ENCODE measurements around the gene GLIPR1.
"Not testable (repeated sequence)": the region's sequence is repeated elsewhere in the genome, so short reads cannot be mapped to it uniquely, and the experiment has no call there.

GLIPR1 gene

GRCh38 chr12:75476071-75476470, 4.5 kb upstream of the GLIPR1 start:
- peak; percentile 36 for DNase-seq

- DNase-seq, result no peak
Observed at GRCh38 chr12:75477137-75477536, 3.4 kb upstream of the GLIPR1 start.

- peak; percentile 69 for DNase-seq
Observed at GRCh38 chr12:75478116-75478794, 2.3 kb upstream of the GLIPR1 start.

DNA sequence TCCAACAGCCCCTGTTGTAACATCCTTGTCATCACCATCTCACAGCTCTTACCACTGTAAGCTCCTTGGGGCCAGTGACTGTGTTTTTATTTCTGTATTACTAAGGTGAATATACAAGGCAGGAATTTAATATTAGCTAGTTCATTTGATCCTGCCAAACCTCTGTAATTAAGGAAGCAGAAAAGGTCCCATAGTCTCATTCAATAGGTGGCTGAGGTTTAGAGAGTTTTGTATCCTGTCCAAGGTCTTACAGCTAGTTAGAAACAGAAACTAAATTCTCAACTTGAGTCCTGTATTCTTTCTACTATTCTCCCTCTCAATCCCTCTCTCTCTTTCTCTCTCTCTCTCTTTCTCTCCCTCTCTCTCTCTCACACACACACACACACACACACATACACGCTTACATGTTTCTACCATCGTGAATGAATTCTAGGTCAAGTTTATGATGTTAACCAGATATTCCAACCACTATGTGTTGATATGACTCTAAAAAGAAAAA, 543 bp upstream of the GLIPR1 start:
- DNase-seq, result peak; percentile 78

DNA sequence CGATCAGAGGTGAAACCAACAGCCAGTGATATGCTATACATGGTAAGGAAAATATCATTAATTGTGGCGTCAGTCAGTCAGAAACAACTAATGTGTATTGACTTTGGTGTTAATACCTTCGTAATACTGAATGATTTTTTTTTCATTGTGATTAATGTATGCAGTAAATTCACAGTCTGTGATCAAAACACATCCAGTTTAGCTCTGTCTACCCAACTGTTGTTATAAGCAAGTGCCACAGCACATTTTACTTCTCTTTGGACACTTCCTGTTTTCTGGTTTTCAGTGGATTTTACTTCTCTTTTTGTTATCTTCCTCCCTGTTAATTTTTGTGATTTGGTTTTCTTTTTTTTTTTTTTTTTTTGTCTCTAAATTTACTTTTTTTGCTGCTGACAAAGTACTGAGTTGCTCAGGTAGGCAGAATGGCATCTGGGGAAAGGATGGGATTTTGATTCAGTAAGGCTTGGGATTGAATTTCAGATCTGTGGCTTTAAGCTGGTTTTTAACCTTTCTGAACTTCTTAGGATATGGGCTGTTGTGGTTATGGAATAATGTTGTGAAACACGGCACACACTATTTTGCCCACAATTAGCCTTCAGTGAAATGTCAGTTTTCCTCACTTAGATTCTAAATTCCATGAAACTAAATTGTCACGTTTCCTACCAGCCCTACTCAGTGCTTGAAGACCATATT, 604 bp downstream of the GLIPR1 start:
- no peak for DNase-seq

DNA sequence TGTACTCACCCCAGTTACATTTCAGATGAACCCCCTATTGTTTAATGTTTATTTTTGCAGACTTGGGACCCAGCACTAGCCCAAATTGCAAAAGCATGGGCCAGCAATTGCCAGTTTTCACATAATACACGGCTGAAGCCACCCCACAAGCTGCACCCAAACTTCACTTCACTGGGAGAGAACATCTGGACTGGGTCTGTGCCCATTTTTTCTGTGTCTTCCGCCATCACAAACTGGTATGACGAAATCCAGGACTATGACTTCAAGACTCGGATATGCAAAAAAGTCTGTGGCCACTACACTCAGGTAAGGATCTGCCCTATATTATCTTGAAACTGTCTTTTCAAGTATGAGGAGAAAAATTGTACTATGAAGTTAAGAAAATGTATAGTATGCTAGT, 1.2 kb downstream of the GLIPR1 start:
- DNase-seq, result peak; percentile 63

DNA sequence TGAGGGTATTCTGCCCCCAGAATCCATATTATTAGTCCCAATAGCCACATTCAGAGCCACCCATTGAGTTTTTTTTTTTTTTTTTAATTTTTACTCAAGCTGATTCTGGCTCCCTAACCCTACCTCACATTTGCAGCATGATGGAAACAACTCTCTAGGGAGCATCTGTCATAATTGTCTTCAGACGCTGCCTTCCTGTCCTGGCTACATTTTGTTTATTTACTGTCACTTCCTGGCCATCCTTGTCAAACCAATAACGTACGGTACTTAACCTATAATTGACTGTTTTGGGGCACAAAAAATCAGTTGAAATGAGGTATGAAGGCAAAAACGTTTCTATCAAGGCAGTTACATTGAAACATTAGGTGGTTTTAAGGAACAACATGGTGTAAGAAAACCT, 2.1 kb downstream of the GLIPR1 start:
- peak; percentile 36 for DNase-seq

- DNase-seq, result no peak
Observed at GRCh38 chr12:75483431-75483830, 2.9 kb downstream of the GLIPR1 start.

GRCh38 chr12:75484450-75484849, 3.9 kb downstream of the GLIPR1 start:
- DNase-seq, result not testable (repeated sequence)

DNA sequence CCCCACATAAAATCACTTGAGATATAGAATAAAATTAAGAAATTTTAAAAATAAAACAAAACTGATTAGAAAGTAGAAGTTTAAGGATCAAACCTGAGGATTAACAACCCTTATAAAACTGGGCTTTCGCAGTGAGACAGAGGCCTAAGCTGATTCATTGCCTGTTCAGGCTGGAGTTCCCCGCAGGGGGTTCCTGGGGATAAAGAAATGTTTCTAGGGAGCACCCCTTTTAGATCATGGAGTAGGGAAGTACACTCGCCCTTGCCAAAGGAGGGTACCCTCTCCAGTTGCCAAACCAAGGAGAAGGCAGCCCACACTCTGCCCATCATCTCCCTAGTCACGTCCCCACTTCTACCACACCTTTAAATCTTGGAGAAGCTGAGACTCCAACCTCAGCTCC, 6.8 kb downstream of the GLIPR1 start:
- DNase-seq, result no peak

DNA sequence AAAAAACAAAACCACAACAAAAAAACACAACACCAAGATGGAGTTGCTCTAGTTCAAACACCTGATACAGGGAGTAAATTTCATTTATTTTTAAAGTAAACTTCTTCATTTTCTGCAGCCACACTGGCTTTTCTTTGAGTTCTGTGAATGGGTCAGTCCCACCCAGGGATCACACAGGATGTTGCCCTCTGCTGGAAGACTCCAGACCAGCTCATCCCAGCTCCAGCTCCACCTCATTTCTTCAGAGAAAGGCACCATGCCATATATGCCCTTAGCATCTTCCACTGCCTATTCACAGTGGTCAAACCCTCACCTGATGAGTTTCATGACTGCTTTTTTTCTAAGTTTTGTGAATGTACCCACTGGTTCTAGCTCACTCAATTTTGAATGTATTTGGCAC, 8.0 kb downstream of the GLIPR1 start:
- DNase-seq, result peak; percentile 49

DNA sequence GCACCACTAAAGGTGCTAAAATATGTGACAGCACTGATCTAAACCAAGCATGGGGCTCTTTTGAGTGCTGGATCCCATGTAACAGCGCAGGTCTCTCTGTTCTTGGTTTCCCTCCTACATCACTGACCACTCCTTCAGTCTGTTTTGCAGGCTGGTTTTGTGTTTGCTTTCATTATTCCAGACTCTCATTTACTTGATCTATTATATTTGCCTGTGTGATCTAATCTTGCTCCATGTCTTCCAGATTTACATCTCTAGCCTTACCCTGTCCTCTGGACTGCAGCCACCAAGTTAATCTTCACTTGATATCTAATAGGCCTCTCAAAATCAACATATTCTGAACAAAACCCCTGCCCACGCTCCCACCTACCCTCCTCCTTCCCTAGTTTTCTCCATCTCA, 8.6 kb downstream of the GLIPR1 start:
- no peak for DNase-seq

- peak; percentile 58 for DNase-seq
Observed at GRCh38 chr12:75489613-75490210, 9.2 kb downstream of the GLIPR1 start.

DNA sequence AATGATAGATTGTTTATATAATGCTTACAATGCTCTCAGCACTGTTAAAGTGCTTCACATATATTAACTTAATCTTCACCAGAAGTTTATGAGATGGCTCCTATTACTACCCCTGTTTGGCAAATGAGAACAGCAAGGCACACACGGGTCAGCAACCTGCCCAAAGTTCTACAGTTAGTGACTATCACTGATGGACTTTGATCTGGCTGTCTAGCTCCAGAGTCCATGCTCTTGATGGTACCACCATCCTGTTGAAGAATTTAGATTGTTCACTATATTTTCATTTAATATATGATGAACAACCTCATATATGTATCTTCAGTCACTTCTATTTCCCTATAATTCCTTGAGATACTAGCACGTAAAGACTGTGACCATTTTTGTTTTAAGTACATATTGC, 10.6 kb downstream of the GLIPR1 start:
- no peak for DNase-seq

DNA sequence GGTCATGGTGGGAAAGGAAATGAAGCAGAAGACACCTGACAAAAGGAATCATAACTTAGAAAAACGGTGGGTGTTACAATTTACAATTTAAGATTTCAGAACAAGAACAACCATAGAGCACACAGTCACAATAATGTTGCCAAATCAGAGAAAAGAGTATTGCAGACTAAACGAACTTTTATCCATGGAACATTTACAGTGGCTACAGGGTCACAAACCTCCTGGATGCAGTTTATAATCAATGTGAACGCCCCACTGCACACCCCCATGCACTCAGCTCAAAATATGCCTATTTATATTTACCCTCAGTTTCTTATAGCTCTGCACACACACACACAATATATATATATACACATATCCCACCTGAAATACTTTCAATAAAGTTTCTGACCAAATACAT, 22.9 kb downstream of the GLIPR1 start:
- no peak for DNase-seq

GRCh38 chr12:75503866-75504265, 23.3 kb downstream of the GLIPR1 start:
- DNase-seq, result no peak

DNA sequence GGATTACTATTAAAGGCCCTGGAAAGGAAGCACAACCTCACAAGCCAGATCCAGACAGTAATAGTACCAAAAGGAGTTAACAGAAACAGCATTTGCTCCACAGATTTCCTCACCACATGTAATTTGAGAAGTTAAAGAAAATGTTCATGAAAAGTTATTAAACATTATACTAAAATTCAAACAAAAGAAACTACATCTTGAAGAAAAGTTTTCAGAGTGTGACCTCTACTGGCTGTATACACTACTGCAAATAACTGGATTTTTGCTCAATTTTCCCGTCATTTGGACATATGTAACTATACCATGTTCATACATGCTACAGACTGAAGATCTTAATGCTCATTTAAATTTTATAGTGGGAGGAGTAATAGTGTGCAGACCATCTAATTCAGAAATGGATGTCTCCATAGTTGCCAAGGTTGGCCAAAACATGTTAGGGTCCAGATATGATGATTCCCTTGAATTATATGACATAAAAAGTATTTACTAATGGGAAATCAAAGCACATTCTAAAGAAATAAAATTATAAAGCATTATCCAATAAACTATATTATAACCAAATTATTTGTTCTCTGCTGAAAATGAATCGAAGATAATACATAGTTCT, 25.3 kb downstream of the GLIPR1 start:
- DNase-seq, result peak; percentile 33

- no peak for DNase-seq
Observed at GRCh38 chr12:75507086-75507485, 26.5 kb downstream of the GLIPR1 start.

DNA sequence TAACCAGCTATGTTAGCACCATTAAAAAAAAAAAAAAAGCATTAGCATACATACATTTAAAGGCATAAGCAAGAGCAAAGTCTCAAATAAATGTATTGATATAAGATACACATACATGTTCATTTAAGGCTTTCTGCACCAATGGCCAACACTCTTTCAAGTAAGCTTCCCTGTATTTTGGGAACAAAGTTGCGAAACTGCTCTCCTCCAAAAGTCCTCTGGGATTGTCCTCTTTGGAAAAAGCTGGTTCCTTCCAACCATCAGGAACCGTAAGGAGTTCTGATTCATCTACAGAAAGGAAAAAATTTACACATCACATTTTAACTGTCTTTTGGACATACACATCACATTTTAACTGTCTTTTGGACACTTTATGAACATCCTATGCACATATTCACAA, 27.6 kb downstream of the GLIPR1 start:
- no peak for DNase-seq

- no peak for DNase-seq
Observed at GRCh38 chr12:75509621-75510020, 29.1 kb downstream of the GLIPR1 start.

GRCh38 chr12:75511116-75512048, 30.8 kb downstream of the GLIPR1 start, which contains the start of gene KRR1:
TSS of gene KRR1 (minus strand) at chr12:75511609. CDS start at chr12:75511597, 12 bp downstream.
- DNase-seq, result peak; percentile 99

- not testable (repeated sequence) for DNase-seq
Observed at GRCh38 chr12:75521224-75521623, 40.7 kb downstream of the GLIPR1 start.
